IMR-90 (cell line): Measurements from ENCODE around the gene POMT2. TPM values are rescaled to one million over a fixed set of nuclear protein-coding genes. Genes with fewer than 3 reads are reported as not detected.

Experiments
- ATAC-seq: fragments of 200-7000 bp; cut with Tn5 transposase; 2 replicates; pipeline ENCODE4 v1.9.1; 2020; ENCODE audit warnings: low read depth, mild to moderate bottlenecking, moderate library complexity
- BruUV-seq: library from RNA; stranded (reverse); fragments of 400-500 nt; replicated peaks from 2 replicates; lab custom pipeline; 2021; lab: Mats Ljungman, UMichigan
- CTCF ChIA-PET: fragments of 300-600 bp; formaldehyde crosslinking; extraction: SDS; loops from one replicate; lab custom pipeline; 2021; ENCODE audit warnings: antibody characterized with exemption; lab: Yijun Ruan, JAX
- POLR2A ChIA-PET: fragments of 300-600 bp; sonication (Branson Sonifier 250); formaldehyde crosslinking; loops from one replicate; lab custom pipeline; 2022; ENCODE audit warnings: antibody characterized with exemption; ENCODE audit not compliant: unreplicated experiment; lab: Charles Lee
- DNase-seq: peaks from one replicate; pipeline ENCODE4 v3.0.0; 2013
- H2AFZ ChIP-seq: replicated peaks from 2 replicates; pipeline ENCODE3; 2013; ENCODE audit warnings: low read length, mild to moderate bottlenecking; ENCODE audit not compliant: poor library complexity
- H2AK5ac ChIP-seq: 2 replicates; pipeline ENCODE4 v1.6.1; 2013; ENCODE audit warnings: low read depth, low read length, inconsistent platforms
- H2AK9ac ChIP-seq: replicated peaks from 2 replicates; pipeline ENCODE3; 2013; ENCODE audit warnings: mild to moderate bottlenecking, low read depth, low read length, moderate library complexity; ENCODE audit not compliant: poor library complexity
- H2BK120ac ChIP-seq: 2 replicates; pipeline ENCODE4 v1.6.1; 2013; ENCODE audit warnings: low read depth, low read length, inconsistent platforms
- H2BK15ac ChIP-seq: 3 replicates; pipeline ENCODE4 v1.6.1; 2013; ENCODE audit warnings: low read depth, low read length, inconsistent platforms
- H2BK20ac ChIP-seq: 2 replicates; pipeline ENCODE4 v1.6.1; 2013; ENCODE audit warnings: low read depth, mild to moderate bottlenecking, inconsistent platforms, low read length, moderate library complexity
- H2BK5ac ChIP-seq: 2 replicates; pipeline ENCODE4 v1.6.1; 2013; ENCODE audit warnings: mild to moderate bottlenecking, low read depth, low read length, inconsistent platforms; ENCODE audit not compliant: poor library complexity, severe bottlenecking
- H3K14ac ChIP-seq: replicated peaks from 2 replicates; pipeline ENCODE4 v1.6.1; 2013; ENCODE audit warnings: low read depth, low read length, inconsistent platforms
- H3K18ac ChIP-seq: 2 replicates; pipeline ENCODE4 v1.6.1; 2013; ENCODE audit warnings: low read depth, low read length, control low read depth
- H3K23ac ChIP-seq: 2 replicates; pipeline ENCODE4 v1.6.1; 2013; ENCODE audit warnings: low read depth, low read length, inconsistent platforms
- H3K27ac ChIP-seq: 2 replicates; pipeline ENCODE4 v1.5.1; 2013; ENCODE audit warnings: mild to moderate bottlenecking, control low read depth, low read length; ENCODE audit not compliant: insufficient read depth
- H3K27me3 ChIP-seq: 2 replicates; pipeline ENCODE4 v1.6.1; 2013; ENCODE audit warnings: low read length; ENCODE audit not compliant: control insufficient read depth, insufficient read depth
- H3K36me3 ChIP-seq: 2 replicates; pipeline ENCODE4 v1.6.1; 2013; ENCODE audit warnings: low read length, mixed read lengths; ENCODE audit not compliant: control insufficient read depth, insufficient read depth
- H3K4ac ChIP-seq: 2 replicates; pipeline ENCODE4 v1.6.1; 2013; ENCODE audit warnings: low read depth, low read length, inconsistent platforms
- H3K4me1 ChIP-seq: 2 replicates; pipeline ENCODE4 v1.6.1; 2013; ENCODE audit warnings: low read length, mixed read lengths; ENCODE audit not compliant: control insufficient read depth, insufficient read depth
- H3K4me2 ChIP-seq: 2 replicates; pipeline ENCODE4 v1.6.1; 2013; ENCODE audit warnings: low read depth, mild to moderate bottlenecking, control low read depth, low read length, moderate library complexity
- H3K4me3 ChIP-seq: 2 replicates; pipeline ENCODE4 v1.5.1; 2013; ENCODE audit warnings: low read depth, mild to moderate bottlenecking, control low read depth, low read length, moderate library complexity; ENCODE audit not compliant: insufficient read depth
- H3K56ac ChIP-seq: 2 replicates; pipeline ENCODE4 v1.6.1; 2013; ENCODE audit warnings: low read length, inconsistent platforms; ENCODE audit not compliant: insufficient read depth; ENCODE audit errors: extremely low read depth
- H3K79me1 ChIP-seq, 2 experiments: 2 replicates each; pipeline ENCODE4 v1.6.1; 2013; ENCODE audit warnings: low read length in 2 of 2, inconsistent platforms in 1 of 2, low read depth in 1 of 2
- H3K9ac ChIP-seq: 2 replicates; pipeline ENCODE4 v1.6.1; 2013; ENCODE audit warnings: low read depth, low read length, control low read depth
- H3K9me1 ChIP-seq: 2 replicates; pipeline ENCODE4 v1.6.1; 2013; ENCODE audit warnings: low read length, inconsistent platforms; ENCODE audit not compliant: insufficient read depth
- H3K9me3 ChIP-seq: 2 replicates; pipeline ENCODE4 v1.6.1; 2013; ENCODE audit warnings: low read length; ENCODE audit not compliant: control insufficient read depth, insufficient read depth
- H4K20me1 ChIP-seq: 2 replicates; pipeline ENCODE4 v1.6.1; 2013; ENCODE audit warnings: low read length, inconsistent platforms; ENCODE audit not compliant: insufficient read depth
- H4K5ac ChIP-seq: 2 replicates; pipeline ENCODE4 v1.6.1; 2013; ENCODE audit warnings: mild to moderate bottlenecking, low read depth, low read length, control low read depth
- H4K8ac ChIP-seq, 2 experiments: 2 replicates each; pipeline ENCODE4 v1.6.1; 2013; ENCODE audit warnings: low read depth in 2 of 2, low read length in 2 of 2, control low read depth in 1 of 2, inconsistent platforms in 1 of 2
- H4K91ac ChIP-seq: 2 replicates; pipeline ENCODE4 v1.6.1; 2013; ENCODE audit warnings: low read depth, low read length, inconsistent platforms; ENCODE audit not compliant: insufficient read depth
- BHLHE40 ChIP-seq: fragments of 150-350 bp; IDR thresholded peaks from 2 replicates; pipeline ENCODE4 v1.6.1; 2016; ENCODE audit warnings: mild to moderate bottlenecking, low read depth, low read length
- CEBPB ChIP-seq: IDR thresholded peaks from 2 replicates; pipeline ENCODE4 v1.6.1; 2012; ENCODE audit warnings: low read depth, low read length, improper control_type of control experiment
- CHD1 ChIP-seq: IDR thresholded peaks from 2 replicates; pipeline ENCODE4 v1.6.1; 2012; ENCODE audit warnings: low read depth, low read length, improper control_type of control experiment
- FOS ChIP-seq: fragments of 150-350 bp; IDR thresholded peaks from 2 replicates; pipeline ENCODE4 v1.6.1; 2016; ENCODE audit warnings: low read depth, low read length
- MAFK ChIP-seq: IDR thresholded peaks from 2 replicates; pipeline ENCODE4 v1.6.1; 2012; ENCODE audit warnings: low read depth, low read length, improper control_type of control experiment
- MAZ ChIP-seq: IDR thresholded peaks from 2 replicates; pipeline ENCODE4 v1.6.1; 2012; ENCODE audit warnings: low read depth, mild to moderate bottlenecking, low read length, improper control_type of control experiment, moderate library complexity, borderline replicate concordance
- MXI1 ChIP-seq: IDR thresholded peaks from 2 replicates; pipeline ENCODE4 v1.6.1; 2012; ENCODE audit warnings: low read depth, mild to moderate bottlenecking, low read length, moderate library complexity, borderline replicate concordance
- NFE2L2 ChIP-seq: fragments of 150-350 bp; IDR thresholded peaks from 2 replicates; pipeline ENCODE4 v1.6.1; 2016; ENCODE audit warnings: low read depth, mild to moderate bottlenecking, low read length
- POLR2A ChIP-seq: IDR thresholded peaks from 2 replicates; pipeline ENCODE4 v1.6.1; 2012; ENCODE audit warnings: mild to moderate bottlenecking, low read depth, low read length
- RAD21 ChIP-seq: IDR thresholded peaks from 2 replicates; pipeline ENCODE4 v1.6.1; 2012; ENCODE audit warnings: low read length, improper control_type of control experiment
- RCOR1 ChIP-seq: IDR thresholded peaks from 2 replicates; pipeline ENCODE4 v1.6.1; 2012; ENCODE audit warnings: mild to moderate bottlenecking, low read length, improper control_type of control experiment; ENCODE audit not compliant: insufficient replicate concordance
- RFX5 ChIP-seq: IDR thresholded peaks from 2 replicates; pipeline ENCODE4 v1.8.0; 2012; ENCODE audit warnings: low read depth, mild to moderate bottlenecking, low read length, moderate library complexity
- SMC3 ChIP-seq: fragments of 150-350 bp; IDR thresholded peaks from 2 replicates; pipeline ENCODE4 v1.6.1; 2016; ENCODE audit warnings: low read depth, mild to moderate bottlenecking, antibody characterized with exemption, low read length, moderate library complexity
- WGBS, 2 experiments: methylation state at CpG; one replicate each; pipeline versions ENCODE4 v1.1.5 to v1.1.7; 2013; ENCODE audit warnings: missing lambda C conversion rate in 2 of 2; ENCODE audit not compliant: insufficient read length in 1 of 2; ENCODE audit errors: extremely low coverage in 2 of 2; 5-methylcytosine and 5-hydroxymethylcytosine counted together
- dilution Hi-C: fragments of 300-500 bp; cut with HindIII; formaldehyde crosslinking; loops from one replicate; pipeline ENCODE4 v1.14.3; 2018; ENCODE audit warnings: low sequenced_read_pairs; ENCODE audit not compliant: unreplicated experiment
- in situ Hi-C: fragments of 300-500 bp; cut with MboI; formaldehyde crosslinking; loops from 3 replicates; pipeline ENCODE4 v1.14.3; 2019; ENCODE audit warnings: low sequenced_read_pairs, inconsistent platforms, mixed read lengths
- intact Hi-C: fragments of 100-400 bp; cut with micrococcal nuclease; formaldehyde crosslinking; loops from 2 replicates; pipeline ENCODE4 v1.10.0; 2022
- polyA plus RNA-seq, 3 experiments: library from polyadenylated mRNA; depleted of rRNA; stranded (reverse); fragments of >200 nt; gene quantifications; 2 replicates each; pipeline ENCODE4 v1.2.3, GENCODE V29; 2012; ENCODE audit warnings: low replicate concordance in 1 of 3
- total RNA-seq: library from RNA; depleted of rRNA; stranded (reverse); fragments of >200 nt; gene quantifications from 2 replicates; pipeline ENCODE4 v1.2.3, GENCODE V29; 2012
- TF ChIP-seq, protein P1 (sequence below): conservative IDR thresholded peaks from 2 replicates; pipeline ENCODE4 v1.5.1; 2012; ENCODE audit warnings: mild to moderate bottlenecking, low read depth, low read length, improper control_type of control experiment
- TF ChIP-seq, protein P2 (sequence below): fragments of 150-350 bp; IDR thresholded peaks from 2 replicates; pipeline ENCODE4 v1.6.1; 2016; ENCODE audit warnings: low read depth, mild to moderate bottlenecking, low read length, moderate library complexity, borderline replicate concordance
- TF ChIP-seq, protein P3 (sequence below): fragments of 150-350 bp; IDR thresholded peaks from 2 replicates; pipeline ENCODE4 v1.6.1; 2017; ENCODE audit warnings: mild to moderate bottlenecking, antibody characterized with exemption, low read length, low read depth

POMT2 gene
- total and polyA plus RNA-seq, 2 of the 4 experiments (the other 2 are of a cell fraction) = 6.5 to 13.0 TPM

DNA sequence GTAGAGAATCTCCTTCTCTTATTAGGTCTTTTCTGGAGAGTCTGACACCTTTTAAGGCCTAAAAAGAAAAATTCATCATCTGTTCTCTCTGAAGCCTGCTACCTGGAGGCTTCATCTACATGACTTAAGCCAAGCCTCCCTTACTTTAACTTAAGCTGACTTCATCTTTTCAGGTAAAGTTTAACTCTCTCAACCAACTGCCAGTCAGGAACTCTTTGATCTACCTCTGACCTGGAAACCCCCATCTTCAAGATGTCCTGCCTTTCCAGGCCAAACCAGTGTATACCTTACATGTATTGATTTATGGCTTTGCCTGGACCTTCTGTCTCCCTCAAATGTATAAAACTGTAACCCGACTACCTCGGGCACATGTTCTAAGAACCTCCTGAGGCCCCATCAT, 17.6 kb upstream of the POMT2 start:
- Histone ChIP-seq H3K4me2 (no peak overlapping the region), H4K91ac (no peak overlapping the region), H2BK5ac (no peak overlapping the region), H2BK20ac (no peak overlapping the region), H4K20me1 (no peaks in the 10 kb centered on the region), H2BK120ac (no peak overlapping the region), H3K18ac (no peak overlapping the region), H4K8ac (no peak overlapping the region), H3K36me3 (peaks cover 8% of the 10 kb centered on the region), H3K4me1 (peaks cover 4% of the 10 kb centered on the region; the same call in 1 of the 2 replicates), H3K56ac (no peak overlapping the region), H3K27me3 (no peaks in the 10 kb centered on the region), H2AK9ac (no peak overlapping the region), H2AK5ac (no peak overlapping the region), H3K27ac (no peak overlapping the region), H4K5ac (no peak overlapping the region), H3K23ac (no peak overlapping the region), H3K4me3 (no peak overlapping the region), H2BK15ac (no peak overlapping the region), H3K4ac (no peak overlapping the region), H3K9me1 (0 out of 2 replicates have a peak, but pooled peaks cover 4% of the 10 kb centered on the region), H3K79me1 (no peaks in the 10 kb centered on the region), H3K9me3 (no peaks in the 10 kb centered on the region), H3K14ac (no peak overlapping the region), H3K9ac (no peak overlapping the region), H2AFZ (no peak overlapping the region)
- ChIA-PET POLR2A (no interaction called here), CTCF (no interaction called here)
- ATAC-seq (no peak), DNase-seq (no peak)
- WGBS, 2 experiments = no CpG with 5 or more reads among the region's 2 CpGs
- no TSS peak for BruUV-seq
- in situ Hi-C loops = no loop called here
- dilution Hi-C loops = no loop called here
- intact Hi-C loops = no loop called here
- TF ChIP-seq MAFK = no peak
- TF ChIP-seq RAD21 = no peak
- TF ChIP-seq, protein P1, sequence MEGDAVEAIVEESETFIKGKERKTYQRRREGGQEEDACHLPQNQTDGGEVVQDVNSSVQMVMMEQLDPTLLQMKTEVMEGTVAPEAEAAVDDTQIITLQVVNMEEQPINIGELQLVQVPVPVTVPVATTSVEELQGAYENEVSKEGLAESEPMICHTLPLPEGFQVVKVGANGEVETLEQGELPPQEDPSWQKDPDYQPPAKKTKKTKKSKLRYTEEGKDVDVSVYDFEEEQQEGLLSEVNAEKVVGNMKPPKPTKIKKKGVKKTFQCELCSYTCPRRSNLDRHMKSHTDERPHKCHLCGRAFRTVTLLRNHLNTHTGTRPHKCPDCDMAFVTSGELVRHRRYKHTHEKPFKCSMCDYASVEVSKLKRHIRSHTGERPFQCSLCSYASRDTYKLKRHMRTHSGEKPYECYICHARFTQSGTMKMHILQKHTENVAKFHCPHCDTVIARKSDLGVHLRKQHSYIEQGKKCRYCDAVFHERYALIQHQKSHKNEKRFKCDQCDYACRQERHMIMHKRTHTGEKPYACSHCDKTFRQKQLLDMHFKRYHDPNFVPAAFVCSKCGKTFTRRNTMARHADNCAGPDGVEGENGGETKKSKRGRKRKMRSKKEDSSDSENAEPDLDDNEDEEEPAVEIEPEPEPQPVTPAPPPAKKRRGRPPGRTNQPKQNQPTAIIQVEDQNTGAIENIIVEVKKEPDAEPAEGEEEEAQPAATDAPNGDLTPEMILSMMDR = no peak
- TF ChIP-seq, protein P2, sequence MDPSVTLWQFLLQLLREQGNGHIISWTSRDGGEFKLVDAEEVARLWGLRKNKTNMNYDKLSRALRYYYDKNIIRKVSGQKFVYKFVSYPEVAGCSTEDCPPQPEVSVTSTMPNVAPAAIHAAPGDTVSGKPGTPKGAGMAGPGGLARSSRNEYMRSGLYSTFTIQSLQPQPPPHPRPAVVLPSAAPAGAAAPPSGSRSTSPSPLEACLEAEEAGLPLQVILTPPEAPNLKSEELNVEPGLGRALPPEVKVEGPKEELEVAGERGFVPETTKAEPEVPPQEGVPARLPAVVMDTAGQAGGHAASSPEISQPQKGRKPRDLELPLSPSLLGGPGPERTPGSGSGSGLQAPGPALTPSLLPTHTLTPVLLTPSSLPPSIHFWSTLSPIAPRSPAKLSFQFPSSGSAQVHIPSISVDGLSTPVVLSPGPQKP = no peak
- no peak for TF ChIP-seq RFX5
- no peak for TF ChIP-seq CEBPB
- no peak for TF ChIP-seq CHD1
- TF ChIP-seq, protein P3, sequence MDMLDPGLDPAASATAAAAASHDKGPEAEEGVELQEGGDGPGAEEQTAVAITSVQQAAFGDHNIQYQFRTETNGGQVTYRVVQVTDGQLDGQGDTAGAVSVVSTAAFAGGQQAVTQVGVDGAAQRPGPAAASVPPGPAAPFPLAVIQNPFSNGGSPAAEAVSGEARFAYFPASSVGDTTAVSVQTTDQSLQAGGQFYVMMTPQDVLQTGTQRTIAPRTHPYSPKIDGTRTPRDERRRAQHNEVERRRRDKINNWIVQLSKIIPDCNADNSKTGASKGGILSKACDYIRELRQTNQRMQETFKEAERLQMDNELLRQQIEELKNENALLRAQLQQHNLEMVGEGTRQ = no peak
- no peak for TF ChIP-seq FOS
- no peak for TF ChIP-seq MXI1
- TF ChIP-seq RCOR1 = no peak
- TF ChIP-seq BHLHE40 = no peak
- no peak for TF ChIP-seq SMC3
- TF ChIP-seq MAZ = no peak
- TF ChIP-seq NFE2L2 = no peak
- TF ChIP-seq POLR2A = no peak
